ENCODE results near the gene LUC7L3. TPM values are rescaled to one million over a fixed set of nuclear protein-coding genes. Genes with fewer than 3 reads are reported as not detected.

The LUC7L3 gene
- total RNA-seq, 1 experiment from 2014 or later, result 154 TPM

DNA sequence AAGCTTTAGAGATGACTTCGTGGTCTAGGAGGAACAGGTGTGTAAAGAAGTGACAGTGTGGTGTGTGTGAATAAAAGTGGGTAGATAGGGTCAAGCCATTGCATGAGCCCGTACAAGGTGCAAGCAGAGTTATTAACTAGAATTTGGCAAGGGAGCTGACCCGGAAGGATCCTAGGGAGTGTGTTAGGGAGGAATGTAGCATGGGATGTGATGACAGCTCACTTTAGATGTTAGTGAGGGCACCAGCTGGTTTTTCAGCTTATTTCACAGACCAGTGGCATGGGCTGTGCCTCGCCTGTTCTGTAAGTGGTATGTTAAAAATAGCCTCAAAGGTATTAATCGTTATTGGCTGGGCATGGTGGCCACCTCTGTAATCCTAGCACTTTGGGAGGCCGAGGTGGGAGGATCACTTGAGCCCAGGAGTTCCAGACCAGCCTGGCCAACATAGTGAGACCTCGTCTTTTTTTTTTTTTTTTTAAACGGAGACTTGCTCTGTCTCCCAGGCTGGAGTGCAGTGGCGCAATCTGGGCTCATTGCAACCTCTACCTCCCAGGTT is 39.7 kb downstream of the LUC7L3 start:
- Histone ChIP-seq H3K27me3 (ENCODE audit: insufficient read depth, low read length) (no peaks in the 10 kb centered on the region), H2AK5ac (ENCODE audit: insufficient read length, low read length) (no peak overlapping the region), H3K9me3 (ENCODE audit: control insufficient read depth, low read depth, low read length) (no peaks in the 10 kb centered on the region), H2BK5ac (ENCODE audit: insufficient read length, low read length) (no peak overlapping the region), H3K23me2 (ENCODE audit: insufficient read length, low read depth, low read length, poor library complexity, severe bottlenecking) (no peaks in the 10 kb centered on the region), H3K23ac (ENCODE audit: insufficient read length, low read depth, low read length) (no peak overlapping the region), H4K8ac (replicated peaks; ENCODE audit: insufficient read length, low read depth, low read length) (no peak overlapping the region), H4K20me1 (ENCODE audit: control insufficient read depth, insufficient read depth, insufficient read length) (no peaks in the 10 kb centered on the region), H2BK15ac (ENCODE audit: low read depth, low read length) (no peak overlapping the region), H2BK120ac (ENCODE audit: low read depth, low read length, poor library complexity, severe bottlenecking) (no peak overlapping the region), H3K79me2 (ENCODE audit: insufficient read depth, low read length) (no peaks in the 10 kb centered on the region), H4K5ac (ENCODE audit: insufficient read length, low read depth, low read length) (no peak overlapping the region), H3K18ac (ENCODE audit: insufficient read length, low read depth, low read length) (no peak overlapping the region), H3K4me1 (ENCODE audit: insufficient read depth, low read length) (peaks cover 2% of the 10 kb centered on the region; the same call in 1 of the 2 replicates), H3K79me1 (ENCODE audit: insufficient read depth, low read depth, low read length, poor library complexity, severe bottlenecking) (no peaks in the 10 kb centered on the region), H3K56ac (ENCODE audit: insufficient read length, low read depth, low read length) (no peak overlapping the region), H2BK20ac (ENCODE audit: low read depth, low read length, poor library complexity, severe bottlenecking) (no peak overlapping the region), H2BK12ac (ENCODE audit: insufficient read length, low read depth, low read length) (no peak overlapping the region), H3K4ac (ENCODE audit: low read depth, low read length) (no peak overlapping the region), H2AFZ (ENCODE audit: low read length) (no peak overlapping the region), H3K4me2 (ENCODE audit: insufficient read depth, insufficient read length, low read length) (no peak overlapping the region), H3K9ac (ENCODE audit: extremely low read depth, insufficient read length, low read length) (no peak overlapping the region), H3K27ac (ENCODE audit: insufficient read length, low read depth, low read length) (no peak overlapping the region), H4K91ac (ENCODE audit: insufficient read length, low read depth, low read length) (no peak overlapping the region), H3K14ac (ENCODE audit: insufficient read depth, low read length) (no peak overlapping the region), H3T11ph (ENCODE audit: low read length) (no peak overlapping the region)
- H3K9me3 Mint-ChIP-seq, result no peaks in the 10 kb centered on the region
- H3K4me3 Mint-ChIP-seq, result no peak overlapping the region
- H3K27me3 Mint-ChIP-seq (ENCODE audit: low read depth), result no peaks in the 10 kb centered on the region
- no CpG with 5 or more reads among the region's 9 CpGs for WGBS (ENCODE audit: extremely low coverage, insufficient read length, low lambda C conversion rate)
- DNase-seq, result no peak
- peaks cover 8 to 11% of the 10 kb centered on the region in 2 experiments for H3K4me1 Mint-ChIP-seq
- H3K27ac Mint-ChIP-seq, result no peak overlapping the region
- TF ChIP-seq, protein P1, sequence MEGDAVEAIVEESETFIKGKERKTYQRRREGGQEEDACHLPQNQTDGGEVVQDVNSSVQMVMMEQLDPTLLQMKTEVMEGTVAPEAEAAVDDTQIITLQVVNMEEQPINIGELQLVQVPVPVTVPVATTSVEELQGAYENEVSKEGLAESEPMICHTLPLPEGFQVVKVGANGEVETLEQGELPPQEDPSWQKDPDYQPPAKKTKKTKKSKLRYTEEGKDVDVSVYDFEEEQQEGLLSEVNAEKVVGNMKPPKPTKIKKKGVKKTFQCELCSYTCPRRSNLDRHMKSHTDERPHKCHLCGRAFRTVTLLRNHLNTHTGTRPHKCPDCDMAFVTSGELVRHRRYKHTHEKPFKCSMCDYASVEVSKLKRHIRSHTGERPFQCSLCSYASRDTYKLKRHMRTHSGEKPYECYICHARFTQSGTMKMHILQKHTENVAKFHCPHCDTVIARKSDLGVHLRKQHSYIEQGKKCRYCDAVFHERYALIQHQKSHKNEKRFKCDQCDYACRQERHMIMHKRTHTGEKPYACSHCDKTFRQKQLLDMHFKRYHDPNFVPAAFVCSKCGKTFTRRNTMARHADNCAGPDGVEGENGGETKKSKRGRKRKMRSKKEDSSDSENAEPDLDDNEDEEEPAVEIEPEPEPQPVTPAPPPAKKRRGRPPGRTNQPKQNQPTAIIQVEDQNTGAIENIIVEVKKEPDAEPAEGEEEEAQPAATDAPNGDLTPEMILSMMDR (conservative IDR thresholded peaks at IDR 0.05), result no peak
- peaks cover 0 to 7% (median 3%) of the 10 kb centered on the region in 3 experiments; a peak in 4 of 7 replicates for H3K36me3 Mint-ChIP-seq (ENCODE audit: insufficient read depth in 1 of 3, low read depth in 3 of 3)
